Prostate gland (tissue), 2 donors: ENCODE results near the gene DRGX.

Experiments
- POLR2A ChIP-seq: fragments of 450-650 bp; IDR thresholded peaks from one replicate; pipeline ENCODE4 v1.6.1; 2016; ENCODE audit warnings: antibody characterized with exemption, mild to moderate bottlenecking
- TF ChIP-seq, protein P1 (sequence below), 4 experiments: fragments of 200-600 bp in 2 of 4; fragments of 450-650 bp in 2 of 4; sonication (generic) in 2 of 4; IDR thresholded peaks; 1 replicate in 3 of 4; 2 replicates in 1 of 4; pipeline ENCODE4 v1.5.1; 2016 to 2019; ENCODE audit warnings: antibody characterized with exemption in 4 of 4, mild to moderate bottlenecking in 2 of 4, moderate library complexity in 2 of 4

DNA sequence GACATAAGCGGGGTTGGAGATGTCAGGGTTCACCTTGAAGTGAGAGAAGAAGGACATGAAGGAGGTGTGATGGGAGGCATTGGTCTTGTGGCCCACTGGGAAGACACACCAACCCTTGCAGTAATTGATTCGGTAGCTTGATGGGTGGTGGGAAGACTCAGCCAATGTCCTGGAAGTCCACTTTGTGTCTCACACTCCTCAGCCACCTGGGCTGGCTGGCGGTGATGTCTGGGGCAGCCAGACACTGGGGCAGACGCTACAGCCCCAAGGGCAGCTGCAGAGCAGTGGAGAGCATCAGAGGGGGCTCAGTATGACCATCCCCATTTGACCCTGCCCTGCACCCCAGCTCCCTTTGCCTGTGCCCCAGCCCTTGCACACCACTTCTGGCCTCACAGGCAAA lies 16.7 kb upstream of the DRGX start:
- TF ChIP-seq, protein P1, sequence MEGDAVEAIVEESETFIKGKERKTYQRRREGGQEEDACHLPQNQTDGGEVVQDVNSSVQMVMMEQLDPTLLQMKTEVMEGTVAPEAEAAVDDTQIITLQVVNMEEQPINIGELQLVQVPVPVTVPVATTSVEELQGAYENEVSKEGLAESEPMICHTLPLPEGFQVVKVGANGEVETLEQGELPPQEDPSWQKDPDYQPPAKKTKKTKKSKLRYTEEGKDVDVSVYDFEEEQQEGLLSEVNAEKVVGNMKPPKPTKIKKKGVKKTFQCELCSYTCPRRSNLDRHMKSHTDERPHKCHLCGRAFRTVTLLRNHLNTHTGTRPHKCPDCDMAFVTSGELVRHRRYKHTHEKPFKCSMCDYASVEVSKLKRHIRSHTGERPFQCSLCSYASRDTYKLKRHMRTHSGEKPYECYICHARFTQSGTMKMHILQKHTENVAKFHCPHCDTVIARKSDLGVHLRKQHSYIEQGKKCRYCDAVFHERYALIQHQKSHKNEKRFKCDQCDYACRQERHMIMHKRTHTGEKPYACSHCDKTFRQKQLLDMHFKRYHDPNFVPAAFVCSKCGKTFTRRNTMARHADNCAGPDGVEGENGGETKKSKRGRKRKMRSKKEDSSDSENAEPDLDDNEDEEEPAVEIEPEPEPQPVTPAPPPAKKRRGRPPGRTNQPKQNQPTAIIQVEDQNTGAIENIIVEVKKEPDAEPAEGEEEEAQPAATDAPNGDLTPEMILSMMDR (IDR thresholded peaks at IDR 0.05): no peak
- no peak for TF ChIP-seq POLR2A
